8988T (cell line): Measurements from ENCODE around the gene IQGAP2.

ENCODE experiments used
- DNase-seq: peaks from one replicate; pipeline ENCODE4 v3.0.0; 2011

Gene IQGAP2

DNA sequence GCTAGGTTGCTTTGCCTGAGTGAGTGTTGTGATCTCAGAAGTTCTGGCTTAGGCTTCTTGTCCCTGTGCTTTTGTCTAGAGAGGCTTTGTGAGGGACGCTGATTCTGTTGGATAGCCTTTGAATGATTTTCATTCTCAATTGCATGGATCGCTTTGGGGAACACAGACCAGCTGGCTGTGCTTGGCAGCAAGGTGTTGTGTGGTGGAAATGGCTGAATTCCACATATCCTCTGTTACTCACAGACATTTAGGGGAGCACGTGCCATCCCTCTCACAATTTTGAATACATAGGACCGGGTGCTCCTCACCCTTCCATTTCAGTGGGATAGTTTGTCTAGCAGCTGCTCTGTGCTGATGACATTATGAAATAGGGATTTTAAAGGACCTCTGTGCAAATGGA, 76.2 kb downstream of the IQGAP2 start:
- no peak for DNase-seq

DNA sequence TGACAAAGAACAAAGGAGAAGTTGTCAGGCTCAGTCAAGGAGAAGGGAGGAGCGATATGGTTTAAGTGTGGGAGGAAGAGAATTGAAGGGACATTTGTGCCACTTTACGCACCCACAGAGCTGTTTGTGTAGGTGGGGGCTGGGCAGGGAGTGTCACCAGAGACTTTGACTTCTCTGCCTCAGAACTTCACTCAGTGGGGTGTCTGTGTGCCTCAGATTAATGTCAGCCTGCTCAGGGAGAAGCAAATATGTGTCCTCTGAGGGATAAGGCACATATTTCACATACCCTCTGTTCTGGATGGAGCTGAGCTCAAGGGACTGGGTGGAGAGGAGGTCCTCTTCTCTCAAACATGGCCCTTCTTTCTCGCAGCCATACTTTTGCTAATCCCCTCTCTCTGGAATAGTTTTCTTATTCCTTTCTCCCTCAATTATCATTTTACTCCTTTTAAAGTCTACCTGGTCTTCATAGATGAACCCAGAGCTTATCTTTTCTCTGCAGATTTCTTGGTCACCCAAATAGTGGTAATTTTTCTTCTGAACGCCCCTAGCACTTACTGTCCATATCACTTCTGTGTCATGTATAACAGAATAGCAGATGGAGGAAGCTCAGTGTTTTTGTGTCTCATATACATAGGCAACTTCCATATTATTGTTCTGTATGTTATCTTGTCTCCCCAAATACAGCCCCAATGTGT, 77.0 kb downstream of the IQGAP2 start:
- DNase-seq = no peak

DNA sequence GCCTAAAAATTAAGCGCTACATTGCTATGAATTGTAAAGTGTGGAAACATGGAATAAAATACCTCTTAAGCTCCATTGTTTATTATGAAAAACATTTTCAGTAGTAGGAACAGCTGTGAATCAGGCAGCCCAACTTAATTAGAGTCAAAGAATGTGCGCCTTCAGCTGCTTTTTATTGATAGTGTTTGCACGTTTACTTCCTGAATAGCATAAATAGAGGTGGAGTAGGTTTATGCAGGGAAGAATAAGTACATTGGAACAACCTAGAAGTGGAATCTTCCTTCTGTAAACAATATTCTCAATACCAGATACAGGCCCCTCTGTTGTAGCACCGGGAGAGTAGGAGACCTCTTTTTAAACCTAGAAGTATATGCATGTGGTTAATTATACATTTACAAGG, 79.9 kb downstream of the IQGAP2 start:
- DNase-seq = no peak

DNA sequence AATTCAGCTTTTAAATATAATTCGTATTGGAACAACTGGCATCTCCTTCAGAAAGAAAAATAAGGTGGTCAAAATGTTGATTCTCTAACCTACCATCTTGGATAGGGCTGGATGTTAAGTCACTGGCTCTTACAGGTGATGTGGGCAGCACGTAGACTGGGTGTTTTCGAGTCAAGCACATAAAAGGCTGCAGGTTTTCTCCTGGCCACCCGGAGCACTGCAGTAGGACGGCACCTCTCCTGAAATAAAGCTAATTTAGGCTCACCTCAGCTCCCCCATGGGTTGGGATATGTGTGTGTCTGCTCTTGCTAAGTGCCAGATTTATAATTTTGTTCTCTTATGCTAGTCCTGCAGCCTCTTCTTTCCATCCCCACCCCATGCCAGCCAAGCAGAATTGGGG, 80.3 kb downstream of the IQGAP2 start:
- no peak for DNase-seq

DNA sequence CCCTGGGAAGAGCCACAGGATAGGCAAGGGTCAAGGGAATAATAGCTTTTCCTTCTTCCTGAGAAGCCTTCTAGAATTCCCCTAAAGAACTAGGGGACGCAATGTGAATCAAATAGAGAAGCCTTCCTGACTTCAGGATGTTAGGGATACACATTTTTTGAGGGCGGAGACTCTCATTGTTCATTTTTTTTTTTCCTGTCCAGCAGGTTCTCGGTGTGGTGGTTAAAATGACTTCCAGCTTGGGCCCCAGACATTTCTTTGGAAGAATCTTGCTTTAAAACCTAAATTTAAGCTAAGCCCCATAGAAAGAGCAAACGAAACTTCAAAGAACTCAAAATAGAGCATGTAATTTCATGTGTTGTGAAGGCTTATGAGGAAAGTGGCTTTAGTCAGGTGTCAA, 80.8 kb downstream of the IQGAP2 start:
- no peak for DNase-seq

DNA sequence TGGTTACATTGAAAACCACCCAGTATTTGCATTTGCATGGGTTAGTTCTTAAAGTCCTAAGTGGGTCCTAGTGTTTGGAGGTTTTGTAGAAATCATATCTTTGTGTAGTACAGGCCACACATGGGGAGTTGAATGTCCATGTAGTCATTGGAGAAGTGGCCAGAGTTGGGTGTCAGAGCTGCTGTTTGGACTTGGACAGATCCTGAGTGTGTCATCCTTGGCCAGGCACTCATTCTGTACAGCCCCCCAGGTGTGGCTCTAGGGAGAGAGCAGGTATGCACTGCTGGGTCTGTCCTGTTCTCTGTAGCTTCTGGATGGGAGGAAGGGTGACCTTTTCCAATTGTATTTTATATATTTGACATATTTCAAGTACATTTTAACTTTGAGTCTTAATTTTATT, 82.4 kb downstream of the IQGAP2 start:
- DNase-seq = no peak

DNA sequence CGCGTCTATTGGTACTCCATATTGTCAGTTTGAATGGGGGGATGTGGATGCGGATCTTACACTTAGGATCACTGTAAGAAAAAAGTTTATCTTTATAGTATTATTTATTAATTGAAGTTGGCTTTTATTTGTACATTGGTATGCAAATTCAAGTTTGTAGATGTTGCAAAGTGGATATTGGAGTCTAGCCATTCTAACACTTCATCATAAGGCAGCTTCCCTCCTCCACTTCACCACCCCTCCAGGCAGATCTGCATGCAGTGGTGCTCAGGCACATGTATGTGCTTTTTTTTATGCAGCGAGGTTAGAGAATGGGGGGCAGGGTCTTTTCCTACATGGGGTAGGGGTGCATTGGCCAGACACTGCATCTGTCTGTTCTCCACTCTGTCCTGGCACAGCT, 84.3 kb downstream of the IQGAP2 start:
- no peak for DNase-seq

DNA sequence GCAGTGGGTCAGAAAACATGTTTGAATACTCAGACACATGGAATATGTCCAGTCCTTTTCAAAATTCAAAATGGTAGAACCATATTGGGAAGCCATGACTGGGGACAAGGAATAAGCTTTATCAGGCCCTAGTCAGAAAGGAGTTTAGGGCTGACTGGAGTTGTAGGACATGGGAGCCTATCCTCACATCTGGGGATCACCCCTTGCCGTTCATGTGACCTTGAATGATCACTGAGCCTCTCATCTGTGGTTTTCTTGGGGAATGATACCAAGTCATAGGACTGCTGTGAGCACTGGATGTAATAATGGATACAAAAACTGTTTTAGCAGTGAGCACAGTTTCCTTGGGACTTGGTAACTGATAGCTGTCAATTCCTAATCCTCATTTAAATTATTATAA, 84.7 kb downstream of the IQGAP2 start:
- no peak for DNase-seq

DNA sequence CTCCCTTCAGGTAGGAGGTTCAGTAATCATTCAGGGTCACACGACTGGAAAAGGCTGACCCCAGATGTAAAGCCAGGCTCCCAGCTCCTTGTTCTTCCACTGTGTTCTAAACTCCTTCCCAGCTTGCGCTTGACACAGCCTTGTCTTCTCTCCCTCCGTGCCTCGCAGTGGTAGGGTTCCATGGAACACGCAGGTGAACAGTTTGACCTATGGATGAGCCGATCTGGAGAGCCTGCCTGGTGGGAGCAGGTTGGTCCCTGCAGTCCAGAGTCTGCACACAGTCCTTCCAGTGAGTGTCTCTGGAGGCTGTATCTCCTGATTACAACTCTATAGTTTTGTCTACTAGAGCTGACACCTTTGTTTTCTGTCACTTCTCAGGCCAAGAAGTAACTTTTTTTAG, 85.9 kb downstream of the IQGAP2 start:
- no peak for DNase-seq

DNA sequence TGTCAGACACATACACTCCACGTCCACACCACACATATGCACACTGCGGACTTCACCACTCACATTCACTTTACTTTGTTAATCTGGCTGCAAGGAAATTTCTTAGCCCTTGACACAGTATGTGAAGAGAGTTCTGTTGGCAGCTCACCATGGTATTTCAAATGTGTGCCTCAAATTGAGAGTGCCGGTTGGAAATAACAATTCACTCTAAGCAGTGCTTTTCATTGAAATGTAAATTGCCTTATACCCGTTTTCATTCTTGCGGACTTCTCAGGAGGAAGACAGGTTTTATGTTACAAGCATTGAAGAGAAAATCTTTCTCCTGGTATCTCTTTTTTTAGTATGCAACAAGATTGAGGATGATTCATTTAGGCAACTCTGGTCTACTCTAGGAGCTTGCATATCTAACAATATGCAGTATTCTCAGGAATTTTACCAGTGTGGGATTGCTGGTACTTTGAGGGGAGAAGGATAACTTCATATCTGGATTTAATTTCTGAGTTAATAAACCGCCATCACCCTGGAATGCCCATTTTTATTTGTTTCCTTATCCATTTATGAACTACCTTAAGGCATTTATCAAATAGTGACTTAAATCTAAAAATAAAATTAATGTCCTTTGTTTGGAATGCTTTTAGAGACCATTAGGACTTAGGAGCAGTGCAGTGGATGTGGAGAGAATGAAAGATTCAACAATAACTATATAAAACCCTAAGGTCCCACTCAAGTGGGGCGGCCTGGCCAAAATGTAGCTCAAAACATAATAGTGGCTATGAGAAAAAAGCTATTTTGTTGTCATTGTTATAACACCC, 87.0 kb downstream of the IQGAP2 start:
- DNase-seq = no peak

DNA sequence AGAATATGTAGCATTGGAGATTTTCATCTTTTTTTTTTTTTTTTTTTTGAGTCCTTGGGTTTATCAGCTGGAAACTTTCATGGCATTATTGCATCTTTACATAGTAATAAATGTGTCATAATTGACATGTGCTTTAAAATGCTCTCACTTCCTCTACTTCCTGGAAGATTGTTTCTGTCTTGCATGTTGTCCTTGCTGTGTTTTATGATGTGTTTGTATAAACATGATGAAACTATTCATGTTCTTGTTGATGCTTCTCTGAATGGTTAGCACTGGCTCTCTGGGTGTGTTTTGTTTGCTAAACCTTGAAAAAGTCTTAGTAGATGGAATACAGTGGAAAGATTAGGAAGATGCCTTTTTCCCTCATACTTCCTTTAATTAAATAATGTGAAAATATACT, 87.9 kb downstream of the IQGAP2 start:
- no peak for DNase-seq

DNA sequence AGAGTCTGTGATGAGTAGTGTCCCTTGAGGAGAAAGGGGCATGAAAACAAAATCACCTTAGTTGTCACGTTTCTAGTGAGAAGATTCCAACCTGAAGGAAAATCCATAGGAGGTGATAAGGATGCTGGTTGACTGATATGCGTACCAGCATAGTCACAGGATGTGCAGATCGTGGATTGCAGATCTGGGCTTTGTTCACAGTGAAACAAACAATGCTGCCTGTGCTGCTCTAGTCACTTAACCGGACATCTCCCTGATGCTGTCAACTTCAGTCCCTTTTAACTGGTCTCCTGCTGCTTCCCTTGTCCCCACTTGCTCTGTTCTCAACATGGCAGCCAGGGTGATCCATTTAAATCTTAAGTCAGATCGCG, 89.7 kb downstream of the IQGAP2 start:
- no peak for DNase-seq

DNA sequence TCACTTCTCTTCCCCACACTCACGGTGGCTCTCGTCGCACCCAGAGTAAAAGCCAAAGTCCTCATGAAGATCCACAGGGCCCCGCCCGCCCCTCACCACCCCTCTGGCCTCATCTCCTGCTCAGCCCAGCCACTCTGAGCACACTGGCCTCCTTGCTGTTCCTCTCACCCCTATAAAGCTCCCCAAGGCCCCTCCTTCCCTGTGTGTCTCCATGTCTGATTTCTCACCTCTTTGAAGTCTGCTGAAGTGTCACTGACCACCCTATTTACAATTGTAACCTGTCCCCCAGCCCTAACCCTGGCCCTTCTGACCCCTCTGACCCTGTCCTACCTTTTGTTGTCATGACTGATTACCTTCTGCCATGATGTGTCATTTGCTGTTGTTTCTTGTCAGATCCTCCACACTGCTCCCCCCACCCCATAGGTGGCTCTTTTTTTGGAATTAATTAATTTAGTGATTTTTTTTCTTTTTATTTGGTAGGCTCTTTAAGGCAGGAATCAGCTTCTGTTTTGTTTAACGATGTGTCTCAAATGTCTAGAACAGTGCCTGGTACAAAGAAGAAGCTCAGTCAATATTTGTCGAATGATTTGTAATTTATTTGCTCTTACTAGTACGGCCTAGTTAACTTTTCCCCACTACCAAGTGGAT, 90.2 kb downstream of the IQGAP2 start:
- DNase-seq = no peak

DNA sequence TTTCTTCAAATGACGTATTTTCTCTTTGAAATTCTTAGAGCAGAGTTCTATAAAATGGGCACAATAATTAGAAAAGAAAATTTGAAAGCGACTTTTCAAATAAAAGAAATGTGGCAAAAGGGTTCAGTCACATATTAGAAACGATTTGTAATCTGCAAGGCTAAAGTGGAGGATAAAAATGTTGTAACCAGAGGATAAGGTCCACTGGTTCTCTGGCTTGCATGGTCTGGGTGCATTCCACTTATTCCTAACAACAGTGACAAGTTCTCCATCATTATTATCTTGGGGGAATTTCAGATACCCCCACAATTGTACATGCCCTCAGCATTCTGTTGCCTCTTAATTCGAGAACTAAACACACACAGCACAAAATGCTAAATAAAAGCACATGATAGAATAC, 91.1 kb downstream of the IQGAP2 start:
- no peak for DNase-seq

DNA sequence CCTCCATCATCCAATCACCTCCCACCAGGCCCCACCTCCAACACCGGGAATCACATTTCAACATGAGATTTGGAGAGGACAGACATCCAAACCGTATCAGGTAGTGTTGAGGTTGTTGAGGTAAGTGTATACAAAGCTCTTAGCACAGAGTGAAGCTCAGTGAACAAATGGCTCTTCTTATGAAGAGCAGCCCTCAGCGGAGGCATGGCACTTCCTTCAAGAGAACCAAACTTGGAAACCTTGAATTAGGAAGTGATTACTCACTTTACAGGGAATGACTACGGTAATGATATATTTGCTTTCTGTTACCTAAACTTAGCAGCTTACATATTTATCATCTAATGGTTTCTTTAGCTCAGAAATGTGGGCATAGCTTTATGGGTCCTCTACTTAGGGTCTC, 92.8 kb downstream of the IQGAP2 start:
- no peak for DNase-seq

DNA sequence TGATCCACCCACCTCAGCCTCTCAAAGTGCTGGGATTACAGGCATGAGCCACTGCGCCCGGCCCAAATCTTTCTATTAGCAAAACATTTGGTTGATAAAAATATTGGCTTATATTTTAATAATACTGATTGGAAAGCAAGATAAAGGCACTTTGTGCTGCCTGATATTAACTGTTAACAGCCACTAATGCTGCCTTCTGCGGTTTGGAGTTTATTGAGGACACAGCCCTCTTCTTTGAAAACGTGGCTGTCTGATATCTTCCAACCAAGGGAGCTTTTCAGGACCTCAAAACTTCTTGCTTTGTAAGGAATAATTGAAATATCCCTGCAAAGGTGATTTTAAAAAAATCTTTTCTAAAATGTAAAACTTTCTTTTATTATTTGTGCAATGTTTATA, 94.0 kb downstream of the IQGAP2 start:
- DNase-seq = no peak

DNA sequence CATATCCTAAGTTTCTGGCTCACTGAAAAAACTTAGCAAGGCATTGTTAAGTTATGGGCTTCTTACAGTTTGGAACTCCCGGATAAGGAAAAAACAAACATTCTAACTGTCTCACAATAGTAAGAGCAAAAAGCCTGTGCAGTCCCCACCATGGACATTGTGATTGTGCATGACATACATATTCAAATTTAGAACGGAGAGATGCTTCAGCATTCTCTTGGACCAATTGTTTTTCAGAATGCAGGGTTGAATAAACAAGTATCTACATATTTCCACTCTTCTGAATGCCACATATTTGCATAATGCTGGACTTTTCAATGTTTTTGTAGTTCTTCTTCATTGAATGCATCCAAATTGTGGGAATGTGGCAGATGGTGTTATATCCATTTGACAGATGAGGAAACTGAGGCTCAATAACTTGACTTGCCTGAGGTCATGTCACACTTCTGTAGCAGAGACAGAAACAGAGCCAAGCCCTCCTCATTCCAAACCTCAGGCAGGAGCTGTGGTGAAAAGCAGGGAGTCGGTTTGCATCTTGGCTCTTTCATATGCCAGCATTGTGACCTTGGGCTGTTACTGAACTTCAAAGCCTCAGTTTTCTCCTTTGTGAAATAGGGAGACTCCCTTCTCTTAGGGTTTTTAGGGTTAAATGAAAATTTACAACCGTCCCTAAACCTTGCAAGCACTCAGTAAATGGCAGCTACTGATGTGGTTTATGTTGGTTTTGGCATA, 95.1 kb downstream of the IQGAP2 start:
- no peak for DNase-seq

DNA sequence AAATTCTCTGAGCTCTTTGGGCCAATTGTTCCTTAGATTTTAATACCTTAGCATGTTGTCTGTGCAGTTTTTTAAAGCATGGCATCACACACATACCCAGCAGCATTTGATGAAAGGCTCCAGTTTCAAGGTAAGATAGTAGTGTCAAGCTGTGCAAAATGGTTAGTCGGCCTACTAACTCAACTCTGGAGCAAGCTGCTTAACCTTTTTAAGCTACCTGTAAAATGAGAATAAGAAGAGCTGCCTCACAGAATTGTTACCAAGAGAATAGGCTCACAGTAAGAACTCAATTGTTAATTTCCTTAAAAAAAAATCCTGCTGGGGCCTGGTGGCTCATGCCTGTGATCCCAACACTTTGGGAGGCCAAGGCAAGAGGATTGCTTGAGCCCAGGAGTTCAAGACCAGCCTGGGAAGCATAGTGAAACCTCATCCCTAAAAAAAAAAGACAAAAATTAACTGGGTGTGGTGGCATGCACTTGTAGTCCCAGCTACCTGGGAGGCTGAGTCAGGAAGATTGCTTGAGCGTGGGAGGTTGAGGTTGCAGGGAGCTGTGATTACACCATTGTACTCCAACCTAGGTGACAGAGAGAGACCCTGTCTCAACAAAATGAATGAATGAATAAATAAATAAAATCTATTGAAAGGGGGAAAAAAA, 96.5 kb downstream of the IQGAP2 start:
- DNase-seq = no peak

DNA sequence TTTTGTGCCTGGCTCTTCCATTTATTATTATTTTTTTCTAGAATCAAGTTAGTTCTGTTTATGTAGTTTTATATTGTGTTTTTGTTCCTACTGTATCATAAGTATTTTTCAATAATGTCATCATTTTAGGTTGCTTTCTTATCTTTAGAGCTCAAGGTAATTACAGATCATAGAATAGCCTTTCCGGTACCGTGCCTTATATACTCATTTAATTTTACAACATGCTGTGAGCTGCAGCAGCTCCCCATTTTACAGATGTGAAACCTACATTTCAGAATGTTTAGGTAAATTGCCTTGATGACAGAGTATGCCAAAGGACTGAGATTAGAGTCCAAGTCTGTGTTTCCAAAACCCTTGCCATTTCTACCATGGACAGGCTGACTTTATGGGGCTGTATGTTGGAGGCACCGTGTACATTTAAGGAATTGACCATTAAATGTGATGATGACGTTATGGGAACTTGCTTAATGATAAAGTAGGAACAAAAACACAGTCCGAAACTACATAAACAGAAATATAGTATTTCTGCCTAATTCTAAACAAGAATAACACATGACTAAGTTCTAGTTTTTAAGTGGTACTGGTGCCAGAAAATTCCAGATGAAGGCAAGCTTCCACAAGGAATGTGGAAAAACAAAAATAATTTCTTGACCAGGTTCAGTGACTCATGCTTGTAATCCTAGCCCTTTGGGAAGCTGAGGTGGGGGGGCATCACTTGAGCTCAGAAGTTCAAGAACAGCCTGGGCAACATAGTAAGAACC, 97.7 kb downstream of the IQGAP2 start:
- DNase-seq = no peak

DNA sequence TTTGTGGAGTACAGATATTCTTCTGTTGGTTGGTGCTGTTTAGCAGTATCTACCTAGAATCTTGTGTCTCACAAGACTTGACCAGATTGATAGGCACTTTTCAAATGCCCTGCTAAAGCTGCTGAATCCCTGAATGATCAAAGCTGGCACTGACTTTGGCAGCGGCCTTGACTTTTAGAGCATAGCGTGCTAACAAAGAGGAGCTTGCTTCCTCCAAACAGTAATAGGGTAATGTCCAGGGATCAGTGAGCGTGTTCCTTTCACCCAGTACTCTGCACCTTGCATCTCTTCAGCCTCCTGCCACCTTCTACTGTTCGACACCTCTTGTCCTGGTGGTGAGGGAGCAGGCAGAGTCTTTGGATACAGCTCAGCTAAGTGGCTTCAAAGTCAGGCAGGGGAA, 100.8 kb downstream of the IQGAP2 start:
- DNase-seq = no peak

DNA sequence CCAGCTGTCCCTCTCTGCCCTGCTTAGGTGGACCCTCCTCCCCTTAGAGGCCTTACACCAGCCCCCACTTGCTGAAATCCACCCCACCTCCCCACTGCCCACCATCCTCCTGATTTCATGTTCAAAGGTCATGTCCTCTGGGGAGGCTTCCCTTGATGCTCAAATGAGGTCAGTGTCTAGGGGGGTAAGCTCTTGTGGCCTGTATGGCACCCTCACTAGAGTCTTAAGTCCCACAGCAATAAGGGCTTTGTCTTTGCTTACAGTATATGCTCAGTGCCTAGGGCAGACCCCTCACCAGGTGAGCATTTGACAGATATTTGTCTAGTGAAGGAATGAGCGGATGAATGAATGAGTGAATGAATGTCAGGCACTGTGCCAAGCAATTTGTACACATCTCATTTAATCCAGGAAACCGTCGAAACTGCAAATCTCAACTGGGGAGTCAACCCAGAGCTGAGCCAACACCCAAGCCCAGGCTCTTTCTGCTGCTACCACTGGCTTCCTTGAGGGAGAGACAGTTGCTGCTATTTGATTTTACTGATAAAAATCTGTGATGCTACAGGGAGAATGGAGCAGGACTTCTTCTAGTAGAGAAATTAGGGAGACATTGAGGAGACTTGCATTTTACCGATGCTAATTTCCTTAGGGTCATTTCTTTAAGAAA, 101.9 kb downstream of the IQGAP2 start:
- DNase-seq = no peak

DNA sequence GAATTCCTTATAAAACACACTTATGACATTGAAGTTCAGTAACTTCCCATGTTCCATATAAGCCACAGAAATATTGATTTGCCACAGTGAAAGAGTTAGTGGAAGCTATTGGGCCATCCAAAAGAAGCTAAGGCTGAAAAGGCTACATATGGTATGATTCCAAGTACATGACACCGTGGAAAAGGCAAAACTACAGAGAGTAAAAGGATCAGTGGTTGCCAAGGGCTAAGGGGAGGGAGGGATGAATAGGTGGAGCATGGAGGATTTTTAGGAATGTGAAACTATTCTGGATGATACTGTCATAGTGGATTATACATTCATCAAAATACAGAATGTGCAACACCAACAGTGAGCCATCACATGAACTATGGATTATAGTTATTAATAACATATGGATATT, 110.4 kb downstream of the IQGAP2 start:
- DNase-seq = no peak
